Osteocyte (in vitro differentiated cells): ENCODE data around the gene FBXL14. TPM values are rescaled to one million over a fixed set of nuclear protein-coding genes. Genes with fewer than 3 reads are reported as not detected.
A peak's percentile ranks its signal among the peaks of the same experiment; 100 is the strongest.

Experiments used
- DNase-seq: peaks from one replicate; pipeline ENCODE4 v3.0.0; 2021; ENCODE audit warnings: mixed read lengths; ENCODE audit not compliant: unreplicated experiment; ENCODE audit errors: extremely low spot score
- H3K27ac Mint-ChIP-seq: one replicate; pipeline ENCODE4 v1.8.0; 2021; ENCODE audit warnings: mild to moderate bottlenecking, mixed read lengths; ENCODE audit not compliant: unreplicated experiment
- H3K27me3 Mint-ChIP-seq: one replicate; pipeline ENCODE4 v1.8.0; 2021; ENCODE audit warnings: mixed read lengths; ENCODE audit not compliant: unreplicated experiment
- H3K36me3 Mint-ChIP-seq: one replicate; pipeline ENCODE4 v1.8.0; 2021; ENCODE audit warnings: mixed read lengths; ENCODE audit not compliant: unreplicated experiment
- H3K4me1 Mint-ChIP-seq: one replicate; pipeline ENCODE4 v1.8.0; 2021; ENCODE audit warnings: mixed read lengths; ENCODE audit not compliant: unreplicated experiment
- H3K4me3 Mint-ChIP-seq: one replicate; pipeline ENCODE4 v1.8.0; 2021; ENCODE audit warnings: mild to moderate bottlenecking, moderate library complexity, mixed read lengths; ENCODE audit not compliant: unreplicated experiment
- H3K9me3 Mint-ChIP-seq: one replicate; pipeline ENCODE4 v1.8.0; 2021; ENCODE audit warnings: mixed read lengths; ENCODE audit not compliant: unreplicated experiment
- CTCF ChIP-seq: fragments of 200-600 bp; sonication (generic); IDR thresholded peaks from 2 replicates; pipeline ENCODE4 v1.5.0; 2021; ENCODE audit warnings: antibody characterized with exemption, mild to moderate bottlenecking, moderate library complexity
- total RNA-seq: library from RNA; stranded (reverse); gene quantifications from 2 replicates; pipeline ENCODE4 v1.2.1, GENCODE V29; 2021

FBXL14 gene
- total RNA-seq, 1 donor from 2014 or later = 9.1 TPM

GRCh38 chr12:1620092-1620491, 25.7 kb upstream of the FBXL14 start:
- H3K9me3 Mint-ChIP-seq = no peaks in the 10 kb centered on the region
- H3K4me1 Mint-ChIP-seq = peaks cover 46% of the 10 kb centered on the region
- H3K27ac Mint-ChIP-seq = no peak overlapping the region
- no peaks in the 10 kb centered on the region for H3K27me3 Mint-ChIP-seq
- no peak overlapping the region for H3K4me3 Mint-ChIP-seq
- H3K36me3 Mint-ChIP-seq = peaks cover 6% of the 10 kb centered on the region
- no peak for DNase-seq
- TF ChIP-seq CTCF = no peak

- TF ChIP-seq CTCF = no peak
- peaks cover 6% of the 10 kb centered on the region for H3K36me3 Mint-ChIP-seq
- H3K27ac Mint-ChIP-seq = peak overlapping the region; percentile 29
- no peaks in the 10 kb centered on the region for H3K27me3 Mint-ChIP-seq
- DNase-seq = no peak
- peaks cover 46% of the 10 kb centered on the region for H3K4me1 Mint-ChIP-seq
- H3K9me3 Mint-ChIP-seq = no peaks in the 10 kb centered on the region
- no peak overlapping the region for H3K4me3 Mint-ChIP-seq
These were observed 25.2 kb upstream of the FBXL14 start for GRCh38 chr12:1619587-1619986.

GRCh38 chr12:1619159-1619558, 24.8 kb upstream of the FBXL14 start:
- no peak for DNase-seq
- H3K36me3 Mint-ChIP-seq = peaks cover 6% of the 10 kb centered on the region
- H3K4me3 Mint-ChIP-seq = no peak overlapping the region
- no peaks in the 10 kb centered on the region for H3K9me3 Mint-ChIP-seq
- no peak for TF ChIP-seq CTCF
- peaks cover 43% of the 10 kb centered on the region for H3K4me1 Mint-ChIP-seq
- H3K27ac Mint-ChIP-seq = peak overlapping the region; percentile 29
- H3K27me3 Mint-ChIP-seq = no peaks in the 10 kb centered on the region

GRCh38 chr12:1618489-1618888, 24.1 kb upstream of the FBXL14 start:
- DNase-seq = no peak
- Mint-ChIP-seq H3K4me3 (no peak overlapping the region), H3K9me3 (no peaks in the 10 kb centered on the region), H3K27ac (peak overlapping the region; percentile 43), H3K36me3 (peaks cover 6% of the 10 kb centered on the region), H3K4me1 (peaks cover 44% of the 10 kb centered on the region), H3K27me3 (no peaks in the 10 kb centered on the region)
- TF ChIP-seq CTCF = no peak

GRCh38 chr12:1616233-1617066, 22.1 kb upstream of the FBXL14 start:
- DNase-seq = no peak
- no peaks in the 10 kb centered on the region for H3K9me3 Mint-ChIP-seq
- H3K36me3 Mint-ChIP-seq = no peaks in the 10 kb centered on the region
- peaks cover 57% of the 10 kb centered on the region for H3K4me1 Mint-ChIP-seq
- TF ChIP-seq CTCF = no peak
- H3K27ac Mint-ChIP-seq = no peak overlapping the region
- H3K27me3 Mint-ChIP-seq = no peaks in the 10 kb centered on the region
- H3K4me3 Mint-ChIP-seq = no peak overlapping the region
